Tibial nerve (tissue), 4 donors: ENCODE data around the gene ASTL. TPM values are rescaled to one million over a fixed set of nuclear protein-coding genes. Genes with fewer than 3 reads are reported as not detected.

Experiments
- DNase-seq, 2 donors: peaks; one replicate each; pipeline ENCODE4 v3.0.0-alpha.2; 2019; ENCODE audit warnings: low spot score in 2 of 2
- H3K27ac ChIP-seq, 4 donors: fragments of 200-600 bp; sonication (generic) in 3 of 4; one replicate each; pipeline ENCODE4 v1.5.1; 2017 to 2019; ENCODE audit warnings: mild to moderate bottlenecking in 1 of 4
- H3K27me3 ChIP-seq, 2 donors: fragments of 200-600 bp; sonication (generic) in 1 of 2; one replicate each; pipeline versions ENCODE4 v1.5.1 to v1.6.0; 2017 to 2019
- H3K36me3 ChIP-seq, 3 donors: fragments of 200-600 bp; sonication (generic); one replicate each; pipeline ENCODE4 v1.5.1; 2018 to 2019
- H3K4me1 ChIP-seq, 4 donors: fragments of 200-600 bp; sonication (generic) in 3 of 4; one replicate each; pipeline ENCODE4 v1.5.1; 2017 to 2019
- H3K4me3 ChIP-seq, 4 donors: fragments of 200-600 bp; sonication (generic) in 3 of 4; one replicate each; pipeline ENCODE4 v1.5.1; 2017 to 2019; ENCODE audit warnings: mild to moderate bottlenecking in 1 of 4, moderate library complexity in 1 of 4
- H3K9me3 ChIP-seq, 4 donors: fragments of 200-600 bp; sonication (generic) in 3 of 4; one replicate each; pipeline ENCODE4 v1.5.1; 2017 to 2019
- EP300 ChIP-seq, 2 donors: sonication (generic); formaldehyde crosslinking; IDR thresholded peaks; one replicate each; pipeline ENCODE4 v1.6.1; 2017; ENCODE audit warnings: antibody characterized with exemption in 2 of 2, mild to moderate bottlenecking in 1 of 2
- POLR2A ChIP-seq, 2 donors: fragments of 450-650 bp; IDR thresholded peaks; one replicate each; pipeline ENCODE4 v1.6.1; 2017; ENCODE audit warnings: antibody characterized with exemption in 2 of 2, mild to moderate bottlenecking in 2 of 2, moderate library complexity in 2 of 2
- WGBS, 2 donors: methylation state at CpG; one replicate each; pipeline ENCODE4 v1.1.5; 2018; 5-methylcytosine and 5-hydroxymethylcytosine counted together
- total RNA-seq, 4 donors: library from RNA; depleted of rRNA; stranded (reverse); fragments of >200 nt; gene quantifications; one replicate each; pipeline ENCODE4 v1.1.0, GENCODE V29; 2016
- TF ChIP-seq, protein P1 (sequence below), 5 experiments: fragments of 200-600 bp in 3 of 5; fragments of 450-650 bp in 2 of 5; sonication (generic) in 3 of 5; IDR thresholded peaks; one replicate each; pipeline ENCODE4 v1.5.1; 2016 to 2019; ENCODE audit warnings: antibody characterized with exemption in 5 of 5, mild to moderate bottlenecking in 3 of 5, moderate library complexity in 2 of 5

The ASTL gene
- total RNA-seq, 4 donors from 2014 or later = 0.60 TPM; not detected in 3

DNA sequence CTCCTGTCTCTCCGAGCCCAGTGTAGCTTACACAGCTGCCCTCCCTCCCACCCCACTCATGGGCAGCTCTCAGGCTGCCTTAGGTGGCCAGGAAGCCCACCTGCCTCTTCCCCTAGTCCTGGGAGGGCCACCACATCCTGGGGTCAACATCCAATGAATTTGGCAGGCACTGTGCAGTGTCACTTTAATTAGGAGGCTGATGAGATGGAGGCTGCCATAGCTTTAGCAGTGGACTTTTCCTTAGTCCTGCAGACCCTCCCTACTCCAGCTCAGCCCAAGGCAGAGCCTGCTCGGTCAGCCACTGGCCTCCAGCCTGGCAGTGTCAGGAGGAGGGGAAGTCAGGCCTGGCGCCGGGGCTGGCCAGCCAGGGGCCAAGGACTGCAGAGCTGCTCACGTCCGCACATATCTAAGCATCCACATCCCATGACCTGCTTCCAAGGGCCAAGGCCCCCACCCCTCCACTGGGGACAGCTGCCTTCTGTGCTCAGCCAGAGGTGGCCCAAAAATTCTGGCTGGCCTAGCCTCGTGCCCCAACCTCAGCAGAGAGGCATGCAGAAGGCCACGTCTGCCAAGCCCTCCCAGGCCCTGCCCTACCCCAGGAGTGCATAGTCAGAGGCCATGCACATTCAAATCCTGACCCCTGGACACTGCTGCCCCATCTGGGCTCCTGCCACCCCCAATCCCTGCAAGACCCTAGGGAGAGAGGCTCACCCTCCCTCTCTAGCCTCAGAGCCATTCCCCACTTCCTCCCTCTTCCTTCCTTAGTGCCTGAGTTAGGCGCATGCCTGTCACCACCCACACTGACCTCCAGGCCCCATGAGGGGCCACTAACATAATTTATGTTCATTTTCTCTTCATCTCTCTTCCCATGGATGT, 55.0 kb downstream of the ASTL start:
- Histone ChIP-seq H3K4me1 (peaks cover 0 to 14% (median 6%) of the 10 kb centered on the region in 4 donors), H3K9me3 (no peaks in the 10 kb centered on the region), H3K27ac (peak overlapping the region in 1 of 4 donors; percentile 70), H3K36me3 (no peaks in the 10 kb centered on the region), H3K27me3 (no peaks in the 10 kb centered on the region), H3K4me3 (no peak overlapping the region)
- peak in 1 of 2 donors; percentile 3 for DNase-seq
- TF ChIP-seq POLR2A (IDR thresholded peaks at IDR 0.05) (no peak), EP300 (IDR thresholded peaks at IDR 0.05) (no peak)
- TF ChIP-seq, protein P1, sequence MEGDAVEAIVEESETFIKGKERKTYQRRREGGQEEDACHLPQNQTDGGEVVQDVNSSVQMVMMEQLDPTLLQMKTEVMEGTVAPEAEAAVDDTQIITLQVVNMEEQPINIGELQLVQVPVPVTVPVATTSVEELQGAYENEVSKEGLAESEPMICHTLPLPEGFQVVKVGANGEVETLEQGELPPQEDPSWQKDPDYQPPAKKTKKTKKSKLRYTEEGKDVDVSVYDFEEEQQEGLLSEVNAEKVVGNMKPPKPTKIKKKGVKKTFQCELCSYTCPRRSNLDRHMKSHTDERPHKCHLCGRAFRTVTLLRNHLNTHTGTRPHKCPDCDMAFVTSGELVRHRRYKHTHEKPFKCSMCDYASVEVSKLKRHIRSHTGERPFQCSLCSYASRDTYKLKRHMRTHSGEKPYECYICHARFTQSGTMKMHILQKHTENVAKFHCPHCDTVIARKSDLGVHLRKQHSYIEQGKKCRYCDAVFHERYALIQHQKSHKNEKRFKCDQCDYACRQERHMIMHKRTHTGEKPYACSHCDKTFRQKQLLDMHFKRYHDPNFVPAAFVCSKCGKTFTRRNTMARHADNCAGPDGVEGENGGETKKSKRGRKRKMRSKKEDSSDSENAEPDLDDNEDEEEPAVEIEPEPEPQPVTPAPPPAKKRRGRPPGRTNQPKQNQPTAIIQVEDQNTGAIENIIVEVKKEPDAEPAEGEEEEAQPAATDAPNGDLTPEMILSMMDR (IDR thresholded peaks at IDR 0.05) = no peak
- 29 to 48% methylated on average over 6 of the region's 9 CpGs for WGBS, 2 donors

DNA sequence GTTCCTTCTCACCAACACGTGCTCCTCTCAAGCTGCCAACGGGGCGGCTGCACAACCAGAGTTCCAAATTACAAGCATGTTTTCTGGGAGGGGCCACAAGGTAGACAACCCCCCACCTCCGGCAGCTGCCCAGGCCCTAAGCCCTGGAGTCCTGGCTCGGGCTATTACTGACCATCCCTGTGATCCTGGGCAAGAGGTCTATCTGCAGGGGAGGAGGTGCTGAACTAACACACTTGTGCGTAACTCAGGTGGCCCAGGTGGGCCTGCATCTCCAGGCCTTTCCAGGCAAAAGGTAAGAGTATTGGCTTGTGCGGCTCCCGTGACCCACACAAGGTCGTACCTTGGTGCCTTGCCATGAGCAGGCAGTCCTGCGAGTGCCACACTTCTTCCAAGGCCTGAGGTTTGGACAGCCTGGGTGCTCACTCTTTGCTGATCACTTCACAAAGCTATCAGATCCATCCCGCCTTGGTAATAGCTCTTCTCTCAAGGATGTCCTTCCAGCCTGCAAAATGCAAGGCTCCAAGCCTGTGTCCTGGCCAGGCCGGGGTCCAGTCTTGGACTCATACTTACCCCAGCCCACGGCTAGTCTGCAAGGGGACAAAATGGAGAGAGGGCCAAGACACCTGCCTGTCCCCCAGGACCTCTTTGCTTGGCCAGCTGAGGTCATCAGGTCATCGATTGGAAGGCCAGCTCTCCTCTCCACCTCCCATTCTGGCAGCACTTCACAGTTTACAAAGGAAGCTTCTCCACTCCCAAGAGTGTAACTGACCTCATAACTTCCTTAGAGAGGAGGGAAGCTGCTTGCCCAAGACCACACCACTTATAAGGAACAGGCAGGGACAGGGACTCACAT, 55.9 kb downstream of the ASTL start:
- Histone ChIP-seq H3K4me1 (peaks cover 0 to 14% (median 6%) of the 10 kb centered on the region in 4 donors), H3K9me3 (no peaks in the 10 kb centered on the region), H3K4me3 (no peak overlapping the region), H3K27ac (peak overlapping the region in 1 of 4 donors; percentile 70), H3K36me3 (no peaks in the 10 kb centered on the region), H3K27me3 (no peaks in the 10 kb centered on the region)
- peak in 1 of 2 donors; percentile 5 for DNase-seq
- TF ChIP-seq POLR2A (IDR thresholded peaks at IDR 0.05) (no peak), EP300 (IDR thresholded peaks at IDR 0.05) (no peak)
- TF ChIP-seq, protein P1 (IDR thresholded peaks at IDR 0.05) = no peak
- WGBS, 2 donors = 86% methylated on average over 9 to 14 of the region's 14 CpGs

DNA sequence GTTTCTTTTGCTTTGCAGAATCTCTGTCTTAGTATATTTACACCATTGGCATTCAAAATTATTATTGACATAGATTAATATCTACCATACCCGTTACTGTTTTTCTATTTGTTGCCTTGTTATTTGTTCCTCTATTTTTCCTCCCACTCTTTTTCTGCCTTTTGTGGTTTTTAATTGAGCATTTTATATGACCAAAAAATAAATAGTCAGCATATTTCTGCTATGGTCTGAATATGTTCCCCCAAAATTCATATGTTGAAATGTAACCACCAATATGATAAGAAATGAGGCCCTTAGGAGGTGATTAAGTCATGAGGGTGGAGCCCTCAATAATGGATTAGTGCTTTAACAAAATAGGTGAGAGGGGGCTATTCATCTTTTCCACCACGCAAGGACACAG, 57.3 kb downstream of the ASTL start:
- Histone ChIP-seq H3K4me1 (peaks cover 0 to 14% (median 6%) of the 10 kb centered on the region in 4 donors), H3K36me3 (no peaks in the 10 kb centered on the region), H3K4me3 (no peak overlapping the region), H3K27me3 (no peaks in the 10 kb centered on the region), H3K9me3 (peaks cover 0 to 12% (median 3%) of the 10 kb centered on the region in 4 donors), H3K27ac (no peak overlapping the region)
- 82 to 85% methylated on average over 2 of the region's 2 CpGs for WGBS, 2 donors
- TF ChIP-seq, protein P1 (IDR thresholded peaks at IDR 0.05) = no peak
- TF ChIP-seq EP300 (IDR thresholded peaks at IDR 0.05) = no peak
- TF ChIP-seq POLR2A (IDR thresholded peaks at IDR 0.05) = no peak
- no peak for DNase-seq

DNA sequence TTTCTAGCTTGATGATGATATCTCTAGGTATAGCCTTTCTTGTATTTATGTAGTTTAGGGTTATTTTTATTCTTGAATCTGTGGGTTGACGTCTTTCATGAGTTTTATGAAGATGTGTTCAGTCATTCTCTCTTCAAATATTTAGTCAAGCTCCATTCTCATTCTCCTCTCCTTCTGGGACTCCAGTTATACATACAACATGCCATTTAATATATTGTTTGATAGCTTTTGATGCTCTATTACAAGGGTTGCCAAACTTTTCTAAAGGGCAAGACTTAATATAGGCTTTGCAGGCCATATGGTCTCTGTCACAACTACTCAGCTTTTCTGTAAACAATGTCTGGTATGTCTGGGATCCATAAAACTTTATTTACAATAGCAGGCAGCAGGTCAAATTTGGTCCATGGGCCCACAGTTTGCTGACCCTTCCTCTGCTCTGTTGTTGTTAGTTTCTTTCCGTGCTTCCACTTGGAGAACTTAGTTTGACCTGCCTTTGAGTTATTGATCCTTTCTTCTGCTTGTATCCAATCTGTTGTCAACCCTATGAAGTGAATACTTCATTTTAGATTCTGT, 63.0 kb downstream of the ASTL start:
- H3K9me3 ChIP-seq = peaks cover 0 to 22% (median 3%) of the 10 kb centered on the region in 4 donors
- no peaks in the 10 kb centered on the region for H3K36me3 ChIP-seq
- TF ChIP-seq, protein P1 (IDR thresholded peaks at IDR 0.05) = no peak
- TF ChIP-seq EP300 (IDR thresholded peaks at IDR 0.05) = no peak
- no peak for TF ChIP-seq POLR2A (IDR thresholded peaks at IDR 0.05)
- no peaks in the 10 kb centered on the region for H3K4me1 ChIP-seq
- 61 to 64% methylated on average over 2 of the region's 2 CpGs for WGBS, 2 donors
- DNase-seq = no peak
- H3K27me3 ChIP-seq = no peaks in the 10 kb centered on the region
- no peak overlapping the region for H3K27ac ChIP-seq
- H3K4me3 ChIP-seq = no peak overlapping the region
